ENCODE measurements around the gene SMPD1.

The SMPD1 gene

DNA sequence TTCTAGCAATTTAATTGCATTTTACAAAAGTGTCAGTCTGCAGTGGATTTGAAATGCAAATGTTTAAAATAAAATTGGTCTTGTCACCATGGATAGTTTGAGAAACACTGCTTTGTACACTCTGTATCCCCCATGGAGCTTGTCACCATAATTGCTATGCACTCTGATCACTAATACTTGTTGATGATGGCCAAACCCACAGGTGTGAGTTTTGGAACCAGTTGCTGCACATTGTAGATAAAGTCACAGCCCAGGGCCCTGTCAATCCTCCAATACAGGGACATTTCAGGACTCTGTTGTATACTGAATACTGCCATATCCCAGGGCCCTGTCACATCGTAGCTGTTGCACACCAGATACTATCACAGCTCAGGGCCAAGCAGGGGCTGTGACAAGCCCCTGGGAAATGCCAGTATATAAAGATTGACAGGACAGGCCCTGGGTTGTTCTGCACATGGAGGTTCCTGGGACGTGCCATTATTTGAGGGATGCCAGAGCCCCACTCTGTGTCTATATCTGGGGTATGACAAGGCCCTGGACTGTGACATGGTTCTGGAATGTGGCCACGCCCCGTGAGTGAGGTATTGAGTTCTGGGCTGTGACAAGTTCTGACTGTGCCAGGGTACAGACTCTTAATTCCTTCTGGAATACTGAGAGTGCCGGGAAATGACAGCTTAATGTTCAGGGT is 27.9 kb upstream of the SMPD1 start:
- Histone ChIP-seq H3K36me3 (no peaks in the 10 kb centered on the region), H3K4me1 (ENCODE audit: control insufficient read depth in 1 of 2, insufficient read depth in 1 of 2, low read depth in 1 of 2, low read length in 1 of 2) (no peaks in the 10 kb centered on the region), H3K9me3 (no peaks in the 10 kb centered on the region), H3K27ac (no peak overlapping the region), H3K4me3 (ENCODE audit: low read depth in 1 of 2, low read length in 1 of 2) (no peak overlapping the region), H3K27me3 (no peaks in the 10 kb centered on the region)
- no peak for TF ChIP-seq CTCF (IDR thresholded peaks at IDR 0.05)

DNA sequence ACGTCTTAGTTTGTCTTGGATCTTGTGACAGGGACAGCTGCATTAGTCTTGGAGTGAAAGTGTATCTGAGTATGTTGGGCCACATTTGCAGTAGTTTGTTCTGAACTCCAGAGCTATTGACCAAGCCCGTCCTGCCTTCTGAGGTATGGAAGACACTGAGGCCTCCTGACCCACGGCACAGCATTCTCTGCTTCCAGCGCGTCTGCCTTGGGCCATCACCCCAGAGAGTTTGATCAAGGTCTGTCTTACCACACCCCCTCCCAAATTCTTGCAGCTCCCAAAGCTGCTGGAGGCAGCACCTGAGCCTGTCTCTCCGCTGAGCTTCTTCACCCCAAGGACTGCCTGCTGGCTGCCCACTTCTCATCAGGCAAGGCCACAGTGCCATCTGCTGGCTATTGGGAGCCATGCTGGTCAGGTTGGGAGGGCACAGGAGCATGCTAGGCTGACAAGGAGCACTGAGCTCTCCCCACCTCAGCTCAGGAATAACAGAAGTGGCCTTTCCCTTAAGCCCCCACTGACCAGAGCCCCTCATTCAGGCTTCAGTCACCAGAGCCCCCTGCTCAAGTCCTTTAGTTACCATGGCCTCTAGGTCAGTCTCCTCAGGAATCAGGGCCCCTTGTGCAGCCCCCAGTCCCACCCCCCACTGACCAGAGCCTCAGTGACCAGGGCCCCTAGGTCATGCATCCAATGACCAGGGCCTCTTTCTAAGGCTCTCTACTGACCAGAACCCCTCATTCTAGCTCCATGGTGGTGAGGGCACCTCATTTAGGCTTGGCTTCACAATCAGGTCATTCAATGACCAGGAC is 27.2 kb upstream of the SMPD1 start:
- Histone ChIP-seq H3K4me1 (ENCODE audit: control insufficient read depth in 1 of 2, insufficient read depth in 1 of 2, low read depth in 1 of 2, low read length in 1 of 2) (no peaks in the 10 kb centered on the region), H3K36me3 (no peaks in the 10 kb centered on the region), H3K9me3 (no peaks in the 10 kb centered on the region), H3K4me3 (ENCODE audit: low read depth in 1 of 2, low read length in 1 of 2) (no peak overlapping the region), H3K27me3 (no peaks in the 10 kb centered on the region), H3K27ac (no peak overlapping the region)
- TF ChIP-seq CTCF (IDR thresholded peaks at IDR 0.05), result peak; percentile 39

- TF ChIP-seq CTCF (IDR thresholded peaks at IDR 0.05), result no peak
- Histone ChIP-seq H3K9me3 (no peaks in the 10 kb centered on the region), H3K27me3 (no peaks in the 10 kb centered on the region), H3K27ac (no peak overlapping the region), H3K4me3 (ENCODE audit: low read depth in 1 of 2, low read length in 1 of 2) (no peak overlapping the region), H3K4me1 (ENCODE audit: control insufficient read depth in 1 of 2, insufficient read depth in 1 of 2, low read depth in 1 of 2, low read length in 1 of 2) (no peaks in the 10 kb centered on the region), H3K36me3 (no peaks in the 10 kb centered on the region)
These were observed 24.6 kb upstream of the SMPD1 start for GRCh38 chr11:6365659-6366058.

GRCh38 chr11:6371825-6372224 is 18.4 kb upstream of the SMPD1 start:
- Histone ChIP-seq H3K27me3 (no peaks in the 10 kb centered on the region), H3K27ac (no peak overlapping the region), H3K4me3 (ENCODE audit: low read depth in 1 of 2, low read length in 1 of 2) (no peak overlapping the region), H3K4me1 (ENCODE audit: control insufficient read depth in 1 of 2, insufficient read depth in 1 of 2, low read depth in 1 of 2, low read length in 1 of 2) (peaks cover 0 to under 1% of the 10 kb centered on the region in 2 experiments), H3K9me3 (no peaks in the 10 kb centered on the region), H3K36me3 (no peaks in the 10 kb centered on the region)
- no peak for TF ChIP-seq CTCF (IDR thresholded peaks at IDR 0.05)

DNA sequence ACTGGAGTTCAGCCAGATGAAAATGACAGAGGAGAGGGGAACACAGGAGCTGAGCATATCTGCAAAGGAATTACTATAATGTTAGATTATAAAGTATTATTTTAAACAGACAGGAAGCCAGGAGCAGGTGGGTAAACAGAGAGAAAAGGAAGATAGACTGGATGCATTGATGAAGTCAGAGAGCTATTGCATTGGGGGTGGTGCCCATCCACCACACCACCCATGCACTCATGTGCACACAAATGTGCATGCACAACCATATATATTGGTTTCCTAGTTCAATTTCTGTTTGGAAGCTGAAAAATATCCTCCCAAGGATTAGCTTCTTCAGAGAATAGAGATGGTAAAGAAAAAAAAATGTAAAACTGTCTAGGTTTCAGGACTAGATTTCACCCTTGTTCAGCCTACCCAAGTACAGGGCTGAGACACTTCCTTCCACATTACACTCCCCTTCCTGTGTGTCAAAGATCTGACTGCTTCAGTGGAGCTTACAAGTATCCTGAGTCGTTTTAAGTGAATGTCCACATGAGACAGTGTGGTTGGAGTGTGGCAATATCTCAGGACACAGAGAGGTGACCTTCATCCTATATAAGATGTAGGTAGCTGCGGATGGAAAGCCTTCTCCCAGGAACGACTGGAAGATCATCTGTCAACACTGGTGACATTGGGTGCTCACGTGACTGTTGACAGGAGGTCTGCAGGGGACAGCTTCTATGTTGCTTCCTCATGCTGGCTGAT is 12.2 kb upstream of the SMPD1 start:
- Histone ChIP-seq H3K9me3 (no peaks in the 10 kb centered on the region), H3K27me3 (no peaks in the 10 kb centered on the region), H3K27ac (peak overlapping the region; percentile 80), H3K4me1 (ENCODE audit: control insufficient read depth in 1 of 2, insufficient read depth in 1 of 2, low read depth in 1 of 2, low read length in 1 of 2) (peaks cover 21 to 25% of the 10 kb centered on the region in 2 experiments), H3K4me3 (ENCODE audit: low read depth in 1 of 2, low read length in 1 of 2) (peak overlapping the region in 1 of 2 experiments; percentile 23), H3K36me3 (no peaks in the 10 kb centered on the region)
- no peak for TF ChIP-seq CTCF (IDR thresholded peaks at IDR 0.05)
